HT1080 (cell line): ENCODE measurements around the gene TRH. TPM values are rescaled to one million over a fixed set of nuclear protein-coding genes. Genes with fewer than 3 reads are reported as not detected.

Experiments used
- DNase-seq: peaks from one replicate; pipeline ENCODE4 v3.0.0-alpha.2; 2015; ENCODE audit warnings: low read depth
- polyA plus RNA-seq, 2 experiments: library from polyadenylated mRNA; depleted of rRNA; stranded (reverse); fragments of >200 nt; gene quantifications; 2 replicates each; pipeline ENCODE4 v1.2.3, GENCODE V29; 2015
- total RNA-seq: library from RNA; depleted of rRNA; stranded (reverse); fragments of >200 nt; shearing (Covaris generic); gene quantifications from 2 replicates; pipeline ENCODE4 v1.2.3, GENCODE V29; 2014; rRNA removed

The TRH gene
- total RNA-seq = not detected in 2 replicates
- not detected in 2 replicates for polyA plus RNA-seq (2015; cell fraction: cytosol; rRNA removed)
- polyA plus RNA-seq (2015; cell fraction: nucleus; rRNA removed) = not detected in 2 replicates

- DNase-seq = no peak
Measured at GRCh38 chr3:129974564-129974832, at the start of gene TRH. Gene TRH (plus strand): TSS chr3:129974720. CDS start chr3:129975817, 1,097 bp downstream.

GRCh38 chr3:129927072-129927471, 47.4 kb upstream of the TRH start:
- DNase-seq = peak; percentile 33

GRCh38 chr3:129929383-129929782, 45.1 kb upstream of the TRH start:
- no peak for DNase-seq

GRCh38 chr3:129933471-129933870, 41.0 kb upstream of the TRH start:
- no peak for DNase-seq

DNA sequence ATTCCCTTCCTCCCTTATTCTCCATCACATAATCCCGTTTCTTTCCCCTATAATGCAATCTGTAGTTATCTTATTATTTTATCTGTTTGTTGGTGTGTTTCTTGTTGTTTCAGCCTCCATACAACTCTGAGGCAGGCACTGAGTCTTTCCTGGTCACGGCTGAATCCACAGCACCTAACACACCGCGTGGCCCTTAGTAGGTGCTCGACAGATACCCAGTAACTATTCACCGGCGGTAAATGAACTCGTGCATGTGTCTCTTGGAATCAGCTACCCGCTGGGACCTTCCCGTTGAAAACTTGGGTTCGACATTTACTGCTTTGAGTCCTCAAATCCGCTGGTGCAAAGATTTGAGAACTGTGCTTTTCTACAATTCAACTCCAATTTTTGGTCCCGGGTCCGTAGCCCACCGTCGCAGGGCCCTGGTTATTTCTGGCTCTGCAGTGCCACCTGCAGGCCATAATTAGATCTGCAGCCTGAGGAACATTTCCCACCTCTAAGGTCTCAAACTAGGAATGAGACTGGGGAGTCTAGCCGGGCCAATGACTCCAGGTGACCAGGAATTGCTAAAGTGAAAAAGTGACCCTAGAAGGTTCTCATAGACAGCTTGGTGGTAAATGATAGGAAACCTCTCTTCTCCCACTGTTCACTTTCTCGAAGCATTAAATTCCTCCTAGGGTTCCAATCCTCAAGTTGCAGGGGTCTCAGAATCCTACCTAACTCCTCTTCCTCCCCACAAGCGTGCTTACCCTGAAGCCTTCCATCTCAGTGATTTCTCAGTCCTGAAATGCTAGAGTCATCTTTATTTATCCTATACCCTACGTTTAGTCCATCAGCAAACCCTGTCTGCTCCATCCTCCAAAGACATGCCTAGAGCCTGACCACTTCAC, 40.0 kb upstream of the TRH start:
- DNase-seq = peak; percentile 43

GRCh38 chr3:129936757-129937156, 37.8 kb upstream of the TRH start:
- DNase-seq = peak; percentile 80

GRCh38 chr3:129937717-129938116, 36.8 kb upstream of the TRH start:
- no peak for DNase-seq

DNA sequence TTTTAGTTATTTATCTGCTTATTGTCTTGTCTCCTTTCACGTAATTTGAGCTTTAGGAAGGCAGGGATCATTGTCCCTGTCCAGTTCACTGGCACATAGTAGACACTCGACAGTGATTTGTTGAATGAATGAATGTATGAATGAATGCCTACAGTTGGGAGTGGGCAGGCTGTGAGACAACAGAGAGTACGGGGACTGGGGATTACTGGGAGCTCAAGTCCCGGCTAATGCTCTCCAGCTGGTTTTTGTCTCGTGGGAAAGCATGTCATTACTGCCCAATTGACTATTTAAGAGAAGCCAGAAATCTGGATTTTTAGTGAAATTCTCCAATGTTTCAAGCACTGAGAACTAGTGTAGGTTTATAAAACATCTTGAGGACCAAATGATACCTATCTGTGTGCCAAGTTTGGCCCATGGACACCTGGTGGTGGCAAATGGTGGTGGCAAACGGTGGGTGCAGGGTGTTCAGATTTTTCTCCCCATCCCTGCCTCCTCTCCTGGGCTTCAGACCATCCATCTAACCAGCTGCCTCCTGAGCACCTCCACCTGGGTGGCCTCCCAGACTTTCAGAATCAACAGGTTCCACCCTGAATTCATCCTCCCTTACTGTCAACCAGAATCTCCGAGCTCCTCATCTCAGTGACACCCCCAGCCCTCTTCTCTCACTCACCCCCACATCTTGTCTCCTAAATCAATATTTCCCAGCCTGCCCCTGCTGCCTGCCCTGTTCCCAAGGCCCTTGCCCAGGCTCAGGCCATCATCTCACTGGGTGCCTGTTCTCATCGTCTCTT, 36.2 kb upstream of the TRH start:
- no peak for DNase-seq

- no peak for DNase-seq
Measured at GRCh38 chr3:129940086-129940485, 34.4 kb upstream of the TRH start.

GRCh38 chr3:129942296-129942695, 32.2 kb upstream of the TRH start:
- peak; percentile 74 for DNase-seq

DNA sequence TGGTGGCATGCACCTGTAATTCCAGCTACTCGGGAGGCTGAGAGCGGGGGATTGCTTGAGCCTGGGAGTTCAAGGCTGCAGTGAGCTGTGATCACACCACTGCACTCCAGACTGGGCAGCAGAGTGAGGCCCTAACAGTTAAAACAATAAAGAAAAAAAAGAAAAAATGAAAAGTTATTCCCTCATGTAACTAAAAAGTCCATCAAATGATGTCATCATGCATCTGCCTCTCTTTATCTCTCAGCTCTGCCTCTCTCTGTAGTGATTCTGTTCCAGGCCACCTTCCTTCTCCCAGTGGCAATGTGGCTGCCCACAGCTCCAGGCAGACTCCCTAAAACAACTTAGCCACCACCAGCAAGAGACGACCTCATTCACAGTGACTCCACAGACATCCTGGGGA, 31.5 kb upstream of the TRH start:
- DNase-seq = no peak

DNA sequence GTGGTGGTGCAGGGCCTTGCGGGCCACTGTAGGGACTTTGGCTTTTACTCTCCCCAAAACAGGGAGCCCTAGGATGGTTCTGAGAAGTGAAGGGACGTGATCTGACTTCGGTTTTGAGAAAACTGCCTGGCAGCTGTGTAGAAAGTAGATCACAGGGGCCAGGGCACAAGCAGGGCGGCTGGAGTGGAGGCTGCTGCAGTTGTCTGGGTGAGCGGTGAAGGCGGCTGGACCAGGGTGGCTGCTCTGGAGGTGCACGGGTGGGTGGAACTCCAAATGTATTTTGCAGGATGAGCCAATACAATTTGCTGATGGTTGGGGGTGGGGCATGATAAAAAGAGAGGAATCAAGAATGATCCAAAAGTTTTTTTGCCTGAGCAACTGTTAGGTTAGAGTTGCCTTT, 29.8 kb upstream of the TRH start:
- no peak for DNase-seq

DNA sequence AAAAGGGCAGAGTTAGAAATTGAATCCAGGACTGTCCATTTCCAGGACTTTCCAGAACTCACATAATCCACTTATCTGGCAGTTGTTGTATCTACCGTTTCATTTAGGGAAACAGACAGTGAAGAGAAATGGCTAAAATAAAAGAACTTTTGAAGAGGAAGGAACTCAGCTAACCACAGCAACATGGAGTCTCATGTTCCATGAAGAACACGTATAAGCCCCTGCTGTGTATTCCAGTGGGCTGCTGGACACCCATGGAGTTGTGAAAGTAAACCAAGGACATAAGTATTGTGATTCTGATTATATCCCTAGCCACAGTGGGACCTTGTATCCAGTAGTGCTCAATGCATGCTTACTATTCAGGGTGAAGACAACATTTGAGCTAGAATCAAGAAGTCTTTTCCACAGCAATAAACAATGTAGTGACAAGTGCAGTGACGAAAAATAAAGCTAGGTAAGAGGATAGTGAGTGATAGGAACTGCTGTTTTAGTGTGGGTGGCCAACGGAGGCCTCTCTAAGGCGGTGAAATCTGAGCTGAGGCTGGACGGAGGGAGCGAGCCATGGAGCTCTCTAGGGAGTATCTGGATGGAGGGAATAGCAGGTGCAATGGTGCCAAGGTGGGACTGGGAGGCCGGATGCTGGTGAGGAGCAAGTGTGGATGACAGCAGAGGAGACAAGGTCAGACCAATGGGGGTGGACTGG, 26.8 kb upstream of the TRH start:
- DNase-seq = no peak

- no peak for DNase-seq
Measured at GRCh38 chr3:129950318-129951046, 24.0 kb upstream of the TRH start.

- DNase-seq = no peak
Measured at GRCh38 chr3:129952556-129953355, 21.8 kb upstream of the TRH start.

GRCh38 chr3:129953621-129954020, 20.9 kb upstream of the TRH start:
- no peak for DNase-seq

GRCh38 chr3:129954514-129954913, 20.0 kb upstream of the TRH start:
- no peak for DNase-seq

- DNase-seq = no peak
Measured at GRCh38 chr3:129956936-129957335, 17.6 kb upstream of the TRH start.

DNA sequence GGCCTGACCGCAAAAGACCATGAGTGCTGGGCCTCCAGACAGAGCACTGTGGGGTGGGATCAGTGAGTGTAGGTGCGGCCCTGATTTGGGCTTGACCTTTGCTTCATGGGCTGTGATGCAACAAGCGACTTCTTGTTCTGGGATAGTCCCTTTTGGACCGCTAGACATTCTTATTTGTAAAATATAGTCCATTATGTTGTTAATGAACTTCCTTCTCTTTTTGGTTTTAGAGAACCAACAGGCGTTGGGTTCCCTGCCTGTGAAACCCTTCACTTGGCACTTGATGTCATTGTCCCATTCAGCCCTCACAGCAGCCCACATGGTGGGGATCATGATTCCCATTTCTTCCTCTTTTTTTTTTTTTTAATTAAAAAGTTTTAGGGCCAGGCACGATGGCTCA, 15.8 kb upstream of the TRH start:
- DNase-seq = no peak

- DNase-seq = no peak
Measured at GRCh38 chr3:129961141-129961541, 13.4 kb upstream of the TRH start.
